Measurements from ENCODE around the gene SLC4A7. TPM values are rescaled to one million over a fixed set of nuclear protein-coding genes. Genes with fewer than 3 reads are reported as not detected.

The SLC4A7 gene
- total RNA-seq, 1 donor from 2014 or later, result 67.4 TPM

GRCh38 chr3:27376109-27376772 lies 107.9 kb downstream of the SLC4A7 start:
- peaks cover 4% of the 10 kb centered on the region for H3K4me1 Mint-ChIP-seq (ENCODE audit: low read depth)
- no peak overlapping the region for H3K27ac Mint-ChIP-seq (ENCODE audit: unreplicated experiment)
- no peaks in the 10 kb centered on the region for H3K27me3 Mint-ChIP-seq (ENCODE audit: low read depth)
- no peak overlapping the region for H3K4me3 Mint-ChIP-seq (ENCODE audit: unreplicated experiment)
- DNase-seq (ENCODE audit: low spot score), result no peak
- no peaks in the 10 kb centered on the region for H3K9me3 Mint-ChIP-seq (ENCODE audit: low read depth)
- H3K36me3 Mint-ChIP-seq (ENCODE audit: low read depth), result peaks cover 12% of the 10 kb centered on the region
- TF ChIP-seq CTCF (IDR thresholded peaks at IDR 0.05), result no peak

- H3K4me3 Mint-ChIP-seq (ENCODE audit: unreplicated experiment), result peak within 1 kb of the TSS; percentile 73
- peak; percentile 24 for TF ChIP-seq CTCF (IDR thresholded peaks at IDR 0.05)
- no peaks in the 10 kb centered on the region for H3K9me3 Mint-ChIP-seq (ENCODE audit: low read depth)
- H3K4me1 Mint-ChIP-seq (ENCODE audit: low read depth), result peaks cover 12% of the 10 kb centered on the region
- no peak within 1 kb of the TSS for H3K27ac Mint-ChIP-seq (ENCODE audit: unreplicated experiment)
- peak; percentile 95 for DNase-seq (ENCODE audit: low spot score)
- H3K27me3 Mint-ChIP-seq (ENCODE audit: low read depth), result no peaks in the 10 kb centered on the region
- peaks cover 12% of the 10 kb centered on the region for H3K36me3 Mint-ChIP-seq (ENCODE audit: low read depth)
Observed at GRCh38 chr3:27368831-27369607, 115.2 kb downstream of the SLC4A7 start, which contains the start of gene NEK10. Gene NEK10, minus strand, starts transcription at chr3:27369383. Its CDS starts 16,501 bp downstream, at chr3:27352882.

- Mint-ChIP-seq H3K4me3 (ENCODE audit: unreplicated experiment) (no peak overlapping the region), H3K36me3 (ENCODE audit: low read depth) (peaks cover 8% of the 10 kb centered on the region), H3K4me1 (ENCODE audit: low read depth) (peaks cover 14% of the 10 kb centered on the region), H3K27me3 (ENCODE audit: low read depth) (no peaks in the 10 kb centered on the region), H3K27ac (ENCODE audit: unreplicated experiment) (no peak overlapping the region), H3K9me3 (ENCODE audit: low read depth) (no peaks in the 10 kb centered on the region)
- no peak for TF ChIP-seq CTCF (IDR thresholded peaks at IDR 0.05)
- no peak for DNase-seq (ENCODE audit: low spot score)
Observed at GRCh38 chr3:27366062-27366591, 118.1 kb downstream of the SLC4A7 start.

GRCh38 chr3:27360113-27361078 lies 123.8 kb downstream of the SLC4A7 start:
- H3K27me3 Mint-ChIP-seq (ENCODE audit: low read depth), result no peaks in the 10 kb centered on the region
- no peak for DNase-seq (ENCODE audit: low spot score)
- no peak overlapping the region for H3K27ac Mint-ChIP-seq (ENCODE audit: unreplicated experiment)

More at GRCh38 chr3:27360113-27361078, 123.8 kb downstream of the SLC4A7 start:
- TF ChIP-seq CTCF (IDR thresholded peaks at IDR 0.05), result no peak
- peaks cover 23% of the 10 kb centered on the region for H3K4me1 Mint-ChIP-seq (ENCODE audit: low read depth)
- no peaks in the 10 kb centered on the region for H3K9me3 Mint-ChIP-seq (ENCODE audit: low read depth)
- no peak overlapping the region for H3K4me3 Mint-ChIP-seq (ENCODE audit: unreplicated experiment)
- no peaks in the 10 kb centered on the region for H3K36me3 Mint-ChIP-seq (ENCODE audit: low read depth)
